ENCODE data around the gene MYCL. TPM values are rescaled to one million over a fixed set of nuclear protein-coding genes. Genes with fewer than 3 reads are reported as not detected.

MYCL gene, protein sequence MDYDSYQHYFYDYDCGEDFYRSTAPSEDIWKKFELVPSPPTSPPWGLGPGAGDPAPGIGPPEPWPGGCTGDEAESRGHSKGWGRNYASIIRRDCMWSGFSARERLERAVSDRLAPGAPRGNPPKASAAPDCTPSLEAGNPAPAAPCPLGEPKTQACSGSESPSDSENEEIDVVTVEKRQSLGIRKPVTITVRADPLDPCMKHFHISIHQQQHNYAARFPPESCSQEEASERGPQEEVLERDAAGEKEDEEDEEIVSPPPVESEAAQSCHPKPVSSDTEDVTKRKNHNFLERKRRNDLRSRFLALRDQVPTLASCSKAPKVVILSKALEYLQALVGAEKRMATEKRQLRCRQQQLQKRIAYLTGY
- total RNA-seq (2014; rRNA removed; shearing (Covaris generic)): 1.6 and 2.5 TPM in 2 replicates

DNA sequence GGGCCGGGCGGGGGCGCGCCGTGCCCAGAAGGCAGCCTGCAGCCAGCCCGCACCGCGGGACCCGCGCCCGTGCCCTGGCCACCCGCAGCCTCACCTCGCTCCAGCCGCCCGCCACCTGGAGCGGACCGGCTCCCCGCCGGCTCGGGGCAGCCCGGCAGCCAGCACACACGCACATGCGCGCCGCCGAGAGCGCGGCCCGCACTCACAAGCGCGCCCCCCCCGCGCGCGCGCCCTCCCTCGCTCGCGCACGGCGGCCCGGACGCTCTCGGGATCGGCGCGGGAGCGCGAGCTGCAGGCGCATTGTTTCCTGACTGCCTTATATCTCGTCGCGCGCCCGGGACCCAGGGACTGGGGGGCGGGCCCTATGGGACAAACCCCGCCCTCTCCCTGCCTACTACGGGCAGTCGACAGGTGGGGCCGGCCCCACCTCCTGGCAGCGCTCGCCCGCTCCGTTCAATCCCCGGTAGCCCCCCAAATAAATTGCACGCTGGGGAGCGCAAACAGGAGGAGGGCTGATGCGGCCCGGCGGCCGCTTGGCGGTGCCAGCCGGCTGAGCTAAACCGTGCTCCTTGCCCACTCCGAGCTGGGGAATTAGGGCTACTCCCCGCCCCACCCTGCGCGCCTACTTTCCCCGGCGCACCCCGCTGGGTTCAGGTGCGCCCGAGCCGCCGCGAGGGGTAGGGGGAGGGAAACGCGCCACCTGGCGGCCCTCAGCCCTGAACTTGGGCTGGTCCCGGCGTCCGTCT lies at the start of gene MYCL:
TSS of gene MYCL (minus strand) at position 204 of the 746 bp plus-strand sequence. CDS start 483 bp downstream, outside the sequence.

Small RNAs within 50 kb of the gene (small RNA-seq; reads per million reads assigned to genes)
- gene RF00019: not detected

Other genes with a start within 250 kb of the MYCL start
- 0.34 and 1.2 TPM in 2 replicates for gene NT5C1A, start 229.8 kb downstream of the MYCL start, total RNA-seq (2014; rRNA removed; shearing (Covaris generic))
- gene HPCAL4, start 210.5 kb downstream of the MYCL start, total RNA-seq (2014; rRNA removed; shearing (Covaris generic)): 0.11 and 0.19 TPM in 2 replicates
- 57.7 and 64.2 TPM in 2 replicates for gene PPIE, start 163.0 kb downstream of the MYCL start, total RNA-seq (2014; rRNA removed; shearing (Covaris generic))
- gene OXCT2, start 130.6 kb downstream of the MYCL start, total RNA-seq (2014; rRNA removed; shearing (Covaris generic)): 14.4 and 16.6 TPM in 2 replicates
- 10.3 and 10.9 TPM in 2 replicates for gene BMP8B, start 113.1 kb downstream of the MYCL start, total RNA-seq (2014; rRNA removed; shearing (Covaris generic))
- 36.4 and 45.4 TPM in 2 replicates for gene TRIT1, start 18.4 kb downstream of the MYCL start, total RNA-seq (2014; rRNA removed; shearing (Covaris generic))
- 20.3 and 20.9 TPM in 2 replicates for gene MFSD2A, start 53.2 kb upstream of the MYCL start, total RNA-seq (2014; rRNA removed; shearing (Covaris generic))
- gene CAP1, start 138.8 kb upstream of the MYCL start, total RNA-seq (2014; rRNA removed; shearing (Covaris generic)): 245 and 268 TPM in 2 replicates
- 63.9 and 69.6 TPM in 2 replicates for gene PPT1, start 195.3 kb upstream of the MYCL start, total RNA-seq (2014; rRNA removed; shearing (Covaris generic))

Measured in A375 (cell line).